OCI-LY7 (cell line): ENCODE measurements around the gene UGDH.
A peak's percentile ranks its signal among the peaks of the same experiment; 100 is the strongest.

Source experiments
- EZH2phosphoT487 ChIP-seq: fragments of 200-600 bp; sonication (generic); IDR thresholded peaks from 2 replicates; pipeline ENCODE4 v1.6.1; 2018; ENCODE audit warnings: low read depth, borderline replicate concordance, mild to moderate bottlenecking, mixed run types, antibody characterized with exemption, low read length, moderate library complexity, mixed read lengths
- TF ChIP-seq, protein P1 (sequence below): fragments of 200-600 bp; sonication (generic); conservative IDR thresholded peaks from 2 replicates; pipeline ENCODE4 v1.5.1; 2014; ENCODE audit warnings: mild to moderate bottlenecking, antibody characterized with exemption, low read length, moderate library complexity, mixed read lengths

DNA sequence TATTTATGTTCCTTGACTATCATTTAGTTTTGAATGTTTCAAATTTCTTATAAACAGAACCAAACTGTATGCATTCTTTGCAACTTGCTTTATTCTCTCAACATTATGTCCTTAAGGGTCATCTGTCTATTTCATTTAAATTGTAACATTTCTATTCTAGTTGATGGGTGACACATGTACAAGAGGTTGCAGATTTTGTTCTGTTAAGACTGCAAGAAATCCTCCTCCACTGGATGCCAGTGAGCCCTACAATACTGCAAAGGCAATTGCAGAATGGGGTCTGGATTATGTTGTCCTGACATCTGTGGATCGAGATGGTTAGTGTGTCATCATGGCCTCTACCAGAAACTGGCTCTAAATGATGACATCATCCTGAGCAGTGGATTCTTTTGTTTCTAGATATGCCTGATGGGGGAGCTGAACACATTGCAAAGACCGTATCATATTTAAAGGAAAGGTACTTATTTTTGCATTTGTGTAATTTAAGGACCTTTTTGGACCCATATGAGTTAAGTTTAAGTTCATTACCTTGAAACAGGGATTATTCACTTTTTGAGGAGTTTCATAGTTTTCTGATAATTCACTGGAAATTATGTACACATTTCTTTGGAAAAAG, 62.2 kb downstream of the UGDH start:
- TF ChIP-seq, protein P1, sequence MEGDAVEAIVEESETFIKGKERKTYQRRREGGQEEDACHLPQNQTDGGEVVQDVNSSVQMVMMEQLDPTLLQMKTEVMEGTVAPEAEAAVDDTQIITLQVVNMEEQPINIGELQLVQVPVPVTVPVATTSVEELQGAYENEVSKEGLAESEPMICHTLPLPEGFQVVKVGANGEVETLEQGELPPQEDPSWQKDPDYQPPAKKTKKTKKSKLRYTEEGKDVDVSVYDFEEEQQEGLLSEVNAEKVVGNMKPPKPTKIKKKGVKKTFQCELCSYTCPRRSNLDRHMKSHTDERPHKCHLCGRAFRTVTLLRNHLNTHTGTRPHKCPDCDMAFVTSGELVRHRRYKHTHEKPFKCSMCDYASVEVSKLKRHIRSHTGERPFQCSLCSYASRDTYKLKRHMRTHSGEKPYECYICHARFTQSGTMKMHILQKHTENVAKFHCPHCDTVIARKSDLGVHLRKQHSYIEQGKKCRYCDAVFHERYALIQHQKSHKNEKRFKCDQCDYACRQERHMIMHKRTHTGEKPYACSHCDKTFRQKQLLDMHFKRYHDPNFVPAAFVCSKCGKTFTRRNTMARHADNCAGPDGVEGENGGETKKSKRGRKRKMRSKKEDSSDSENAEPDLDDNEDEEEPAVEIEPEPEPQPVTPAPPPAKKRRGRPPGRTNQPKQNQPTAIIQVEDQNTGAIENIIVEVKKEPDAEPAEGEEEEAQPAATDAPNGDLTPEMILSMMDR: peak; percentile 31; the same call in 1 of the 2 replicates
- TF ChIP-seq EZH2phosphoT487: no peak
